ENCODE results near the gene TBK1. TPM values are rescaled to one million over a fixed set of nuclear protein-coding genes. Genes with fewer than 3 reads are reported as not detected.

The TBK1 gene
- polyA plus RNA-seq, 3 donors = 14.3 to 24.7 (median 15.5) TPM

DNA sequence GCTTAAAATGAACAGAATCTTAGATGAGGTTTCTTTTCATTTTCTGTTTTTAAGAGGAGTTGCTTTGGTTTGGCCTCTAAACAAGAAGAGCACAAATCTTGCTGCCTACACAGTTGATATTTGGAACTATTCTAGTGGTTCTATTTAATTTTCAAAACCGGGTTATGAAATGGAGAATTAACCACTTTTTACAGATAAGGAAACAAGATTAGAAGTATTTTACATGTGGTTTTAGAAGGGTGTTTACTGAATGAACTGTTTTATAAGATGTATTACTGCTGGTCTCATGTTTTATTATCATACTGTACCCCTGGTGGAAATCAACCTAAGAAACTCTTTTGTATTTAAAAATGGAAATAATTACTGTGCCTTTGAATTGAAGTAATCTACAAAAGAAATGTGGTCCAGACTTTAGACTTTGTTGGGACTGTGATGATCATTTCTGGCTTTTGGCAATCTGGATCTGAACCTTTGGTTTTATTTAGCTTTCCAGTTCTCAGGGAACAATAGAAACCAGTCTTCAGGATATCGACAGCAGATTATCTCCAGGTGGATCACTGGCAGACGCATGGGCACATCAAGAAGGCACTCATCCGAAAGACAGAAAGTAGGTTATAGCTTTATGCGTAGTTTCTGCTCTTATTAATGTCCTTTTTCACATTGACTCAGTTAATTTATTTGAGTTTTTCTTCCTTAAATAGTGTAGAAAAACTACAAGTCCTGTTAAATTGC lies 43.2 kb downstream of the TBK1 start:
- Histone ChIP-seq H2AFZ (ENCODE audit: insufficient read depth, low read depth, low read length, poor library complexity, severe bottlenecking) (no peak overlapping the region), H3K79me2 (ENCODE audit: insufficient read depth, low read length) (no peaks in the 10 kb centered on the region), H3K4me1 (ENCODE audit: control insufficient read depth in 1 of 2, insufficient read depth in 2 of 2, low read length in 2 of 2) (peaks cover 2 to 7% of the 10 kb centered on the region in 2 donors), H3K4me2 (replicated peaks; ENCODE audit: extremely low read depth, low read length, poor library complexity, severe bottlenecking) (no peak overlapping the region), H3K9me3 (replicated peaks in 1 of 2; ENCODE audit: control insufficient read depth in 1 of 2, insufficient read depth in 1 of 2, low read length in 2 of 2) (no peaks in the 10 kb centered on the region), H3K4me3 (replicated peaks in 1 of 3; ENCODE audit: low read depth in 2 of 3, low read length in 3 of 3) (no peak overlapping the region), H3K9ac (ENCODE audit: insufficient read depth, low read length, poor library complexity, severe bottlenecking) (no peak overlapping the region), H4K20me1 (ENCODE audit: insufficient read depth, low read length) (no peaks in the 10 kb centered on the region), H3K36me3 (replicated peaks in 1 of 2; ENCODE audit: control insufficient read depth in 1 of 2, insufficient read depth in 2 of 2, low read length in 2 of 2) (peaks cover 74 to 94% of the 10 kb centered on the region in 2 donors), H3K27me3 (ENCODE audit: control insufficient read depth in 2 of 2, insufficient read depth in 2 of 2, low read length in 2 of 2) (no peaks in the 10 kb centered on the region), H3K27ac (ENCODE audit: low read depth in 1 of 2, low read length in 2 of 2) (no peak overlapping the region)
- TF ChIP-seq, protein P1, sequence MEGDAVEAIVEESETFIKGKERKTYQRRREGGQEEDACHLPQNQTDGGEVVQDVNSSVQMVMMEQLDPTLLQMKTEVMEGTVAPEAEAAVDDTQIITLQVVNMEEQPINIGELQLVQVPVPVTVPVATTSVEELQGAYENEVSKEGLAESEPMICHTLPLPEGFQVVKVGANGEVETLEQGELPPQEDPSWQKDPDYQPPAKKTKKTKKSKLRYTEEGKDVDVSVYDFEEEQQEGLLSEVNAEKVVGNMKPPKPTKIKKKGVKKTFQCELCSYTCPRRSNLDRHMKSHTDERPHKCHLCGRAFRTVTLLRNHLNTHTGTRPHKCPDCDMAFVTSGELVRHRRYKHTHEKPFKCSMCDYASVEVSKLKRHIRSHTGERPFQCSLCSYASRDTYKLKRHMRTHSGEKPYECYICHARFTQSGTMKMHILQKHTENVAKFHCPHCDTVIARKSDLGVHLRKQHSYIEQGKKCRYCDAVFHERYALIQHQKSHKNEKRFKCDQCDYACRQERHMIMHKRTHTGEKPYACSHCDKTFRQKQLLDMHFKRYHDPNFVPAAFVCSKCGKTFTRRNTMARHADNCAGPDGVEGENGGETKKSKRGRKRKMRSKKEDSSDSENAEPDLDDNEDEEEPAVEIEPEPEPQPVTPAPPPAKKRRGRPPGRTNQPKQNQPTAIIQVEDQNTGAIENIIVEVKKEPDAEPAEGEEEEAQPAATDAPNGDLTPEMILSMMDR (IDR thresholded peaks at IDR 0.05) = no peak
- H3K36me3 Mint-ChIP-seq = peaks cover 65 to 86% of the 10 kb centered on the region in 2 donors
- H3K9me3 Mint-ChIP-seq = peaks cover 0 to 2% (median 0%) of the 10 kb centered on the region in 7 donors
- DNase-seq = no peak
- H3K4me1 Mint-ChIP-seq = peaks cover 5% of the 10 kb centered on the region
- H3K27ac Mint-ChIP-seq = no peak overlapping the region
- H3K4me3 Mint-ChIP-seq = no peak overlapping the region
- intact Hi-C loops (cut with micrococcal nuclease) = loop anchor here in 1 of 2 donors (10.0 kb wide), 1 partner anchor 70 kb away; no protein-coding TSS in a partner anchor
- H3K27me3 Mint-ChIP-seq (ENCODE audit: low read depth in 3 of 3) = peaks cover 0 to 1% (median 0%) of the 10 kb centered on the region in 3 donors
- no CpG with 5 or more reads among the region's 5 CpGs for WGBS (ENCODE audit: insufficient coverage)

DNA sequence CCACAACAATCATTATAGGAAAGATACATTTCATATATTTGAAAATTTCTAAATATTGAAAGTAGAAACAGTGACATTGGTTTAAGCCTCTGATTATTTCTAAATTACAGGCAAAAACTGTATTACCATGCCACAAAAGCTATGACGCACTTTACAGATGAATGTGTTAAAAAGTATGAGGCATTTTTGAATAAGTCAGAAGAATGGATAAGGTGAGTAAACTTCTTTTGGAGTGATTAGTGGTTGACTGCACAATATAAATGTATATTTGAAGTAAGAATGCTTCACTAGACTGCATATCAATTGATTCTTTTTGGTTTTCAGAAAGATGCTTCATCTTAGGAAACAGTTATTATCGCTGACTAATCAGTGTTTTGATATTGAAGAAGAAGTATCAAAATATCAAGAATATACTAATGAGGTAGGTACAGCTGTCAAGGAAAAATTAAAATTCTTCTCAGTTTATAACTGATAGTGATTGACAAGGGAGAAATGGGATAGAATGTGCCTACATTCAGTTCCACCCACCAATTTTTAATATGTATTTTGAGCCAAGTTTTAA lies 45.0 kb downstream of the TBK1 start:
- no peak for DNase-seq
- Mint-ChIP-seq H3K4me1 (peaks cover 14% of the 10 kb centered on the region), H3K36me3 (peaks cover 62 to 80% of the 10 kb centered on the region in 2 donors), H3K4me3 (no peak overlapping the region), H3K9me3 (peaks cover 0 to 2% (median 0%) of the 10 kb centered on the region in 7 donors), H3K27ac (no peak overlapping the region), H3K27me3 (ENCODE audit: low read depth in 3 of 3) (peaks cover 0 to 1% (median 0%) of the 10 kb centered on the region in 3 donors)
- H3K27ac ChIP-seq (ENCODE audit: low read depth in 1 of 2, low read length in 2 of 2) = no peak overlapping the region
- TF ChIP-seq, protein P1 (IDR thresholded peaks at IDR 0.05) = no peak
- H3K36me3 ChIP-seq (replicated peaks in 1 of 2; ENCODE audit: control insufficient read depth in 1 of 2, insufficient read depth in 2 of 2, low read length in 2 of 2) = peaks cover 61 to 86% of the 10 kb centered on the region in 2 donors
- H4K20me1 ChIP-seq (ENCODE audit: insufficient read depth, low read length) = no peaks in the 10 kb centered on the region
- no peak overlapping the region for H2AFZ ChIP-seq (ENCODE audit: insufficient read depth, low read depth, low read length, poor library complexity, severe bottlenecking)
- H3K4me3 ChIP-seq (replicated peaks in 1 of 3; ENCODE audit: low read depth in 2 of 3, low read length in 3 of 3) = no peak overlapping the region
- intact Hi-C loops (cut with micrococcal nuclease) = loop anchor here in 1 of 2 donors (10.0 kb wide), 1 partner anchor 72 kb away; no protein-coding TSS in a partner anchor
- H3K9me3 ChIP-seq (replicated peaks in 1 of 2; ENCODE audit: control insufficient read depth in 1 of 2, insufficient read depth in 1 of 2, low read length in 2 of 2) = no peaks in the 10 kb centered on the region
- no CpG with 5 or more reads among the region's 2 CpGs for WGBS (ENCODE audit: insufficient coverage)
- H3K4me1 ChIP-seq (ENCODE audit: control insufficient read depth in 1 of 2, insufficient read depth in 2 of 2, low read length in 2 of 2) = peaks cover 9 to 17% of the 10 kb centered on the region in 2 donors
- no peak overlapping the region for H3K4me2 ChIP-seq (replicated peaks; ENCODE audit: extremely low read depth, low read length, poor library complexity, severe bottlenecking)
- H3K79me2 ChIP-seq (ENCODE audit: insufficient read depth, low read length) = no peaks in the 10 kb centered on the region
- H3K9ac ChIP-seq (ENCODE audit: insufficient read depth, low read length, poor library complexity, severe bottlenecking) = no peak overlapping the region
- H3K27me3 ChIP-seq (ENCODE audit: control insufficient read depth in 2 of 2, insufficient read depth in 2 of 2, low read length in 2 of 2) = no peaks in the 10 kb centered on the region

Measured in CD14-positive monocyte (primary cell).